ENCODE measurements around the gene DPEP1.

DNA sequence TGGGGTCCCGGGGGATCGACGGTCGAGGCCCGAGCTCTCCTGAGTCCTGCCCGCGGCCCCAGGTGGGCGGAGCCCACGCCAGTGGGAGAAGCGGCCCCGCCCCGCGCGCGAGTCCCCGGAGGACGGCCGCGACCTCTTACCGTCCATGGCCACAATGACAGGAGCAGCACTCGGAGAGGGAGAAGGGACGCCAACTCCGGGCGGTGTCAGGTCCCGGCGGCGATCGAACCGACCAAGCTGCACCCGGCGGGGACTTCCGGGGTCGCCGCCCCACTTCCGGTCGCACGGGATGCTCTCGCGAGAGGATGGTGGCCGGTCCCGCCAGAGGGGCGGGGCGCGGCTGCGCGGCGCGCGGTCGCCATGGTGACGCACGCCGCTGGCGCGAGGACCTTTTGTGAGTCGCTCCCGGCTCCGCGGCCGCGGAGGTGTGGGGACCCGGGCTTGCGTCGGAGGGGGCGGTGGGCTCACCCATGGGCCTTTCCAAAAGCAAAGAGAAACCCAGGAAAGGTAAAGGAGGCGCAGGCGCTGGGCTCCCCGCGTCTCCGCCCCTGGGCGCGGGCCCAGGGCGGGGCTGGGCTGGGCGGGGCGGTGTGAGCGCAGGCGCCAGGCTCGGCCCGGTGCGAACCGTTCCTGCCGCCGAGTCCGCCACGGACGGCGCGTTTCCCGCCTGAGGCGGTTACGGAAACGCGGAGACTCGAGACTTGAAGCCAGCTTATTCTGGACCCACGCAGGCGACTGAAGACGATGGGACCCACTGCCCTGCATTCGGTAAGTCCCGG is 44.2 kb downstream of the DPEP1 start, which contains the start of the genes CHMP1A and SPATA33:
- TF ChIP-seq ZNF384 (IDR thresholded peaks at IDR 0.05) (no peak), ELF4 (IDR thresholded peaks at IDR 0.05) (peak; percentile 89), SP1 (IDR thresholded peaks at IDR 0.05) (no peak), FOXM1 (IDR thresholded peaks at IDR 0.05; ENCODE audit: borderline replicate concordance) (no peak), NFRKB (IDR thresholded peaks at IDR 0.05) (no peak), BHLHE40 (IDR thresholded peaks at IDR 0.05; ENCODE audit: borderline replicate concordance) (no peak), SUZ12 (IDR thresholded peaks at IDR 0.05) (no peak), FOXK2 (IDR thresholded peaks at IDR 0.05) (no peak), LEF1 (IDR thresholded peaks at IDR 0.05; ENCODE audit: borderline replicate concordance) (no peak)
